22Rv1 (cell line): ENCODE measurements around the gene TASOR.

Experiments
- CTCF ChIP-seq: fragments of 450-650 bp; IDR thresholded peaks from 2 replicates; pipeline ENCODE4 v1.5.1; 2017; ENCODE audit warnings: mild to moderate bottlenecking
- ZFX ChIP-seq: fragments of 450-650 bp; IDR thresholded peaks from 2 replicates; pipeline ENCODE4 v1.6.1; 2017; ENCODE audit warnings: antibody characterized with exemption, borderline replicate concordance

GRCh38 chr3:56681984-56682461 is 1.0 kb downstream of the TASOR start:
- no peak for TF ChIP-seq CTCF
- TF ChIP-seq ZFX: no peak
